Dedifferentiated amniotic fluid mesenchymal stem cell (primary cell): ENCODE measurements around the gene SYK.
A peak's percentile ranks its signal among the peaks of the same experiment; 100 is the strongest.

Source experiments
- DNase-seq: peaks from one replicate; pipeline ENCODE4 v3.0.0-alpha.2; 2016; ENCODE audit errors: extremely low spot score

Gene SYK

DNA sequence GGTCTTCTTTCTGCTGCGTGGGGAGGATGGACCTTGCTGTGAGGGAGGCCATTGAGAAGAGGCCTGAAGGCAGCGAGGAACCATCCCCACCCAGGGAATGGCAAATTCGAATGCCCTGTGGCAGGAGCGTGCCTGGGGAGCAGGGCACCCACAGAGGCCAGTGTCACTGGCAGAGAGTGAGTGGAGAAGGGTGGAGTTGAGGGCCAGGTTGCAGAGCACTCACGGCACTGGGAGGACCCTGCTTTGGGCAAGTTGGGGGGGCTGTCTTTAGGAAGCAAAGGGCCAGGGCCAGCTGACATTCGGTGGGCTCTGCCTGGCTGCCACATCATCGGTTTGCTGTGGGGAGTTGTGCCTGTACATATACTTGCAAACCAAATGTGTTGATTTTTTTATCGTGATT is 47.2 kb downstream of the SYK start:
- no peak for DNase-seq

GRCh38 chr9:90851444-90851843 is 49.8 kb downstream of the SYK start:
- DNase-seq: no peak

- DNase-seq: no peak
Observed at GRCh38 chr9:90853945-90854344, 52.3 kb downstream of the SYK start.

- no peak for DNase-seq
Observed at GRCh38 chr9:90854637-90855175, 53.1 kb downstream of the SYK start.

- DNase-seq: no peak
Observed at GRCh38 chr9:90855208-90855902, 53.7 kb downstream of the SYK start.

- DNase-seq: no peak
Observed at GRCh38 chr9:90857091-90857490, 55.5 kb downstream of the SYK start.

GRCh38 chr9:90857855-90858254 is 56.2 kb downstream of the SYK start:
- DNase-seq: no peak

DNA sequence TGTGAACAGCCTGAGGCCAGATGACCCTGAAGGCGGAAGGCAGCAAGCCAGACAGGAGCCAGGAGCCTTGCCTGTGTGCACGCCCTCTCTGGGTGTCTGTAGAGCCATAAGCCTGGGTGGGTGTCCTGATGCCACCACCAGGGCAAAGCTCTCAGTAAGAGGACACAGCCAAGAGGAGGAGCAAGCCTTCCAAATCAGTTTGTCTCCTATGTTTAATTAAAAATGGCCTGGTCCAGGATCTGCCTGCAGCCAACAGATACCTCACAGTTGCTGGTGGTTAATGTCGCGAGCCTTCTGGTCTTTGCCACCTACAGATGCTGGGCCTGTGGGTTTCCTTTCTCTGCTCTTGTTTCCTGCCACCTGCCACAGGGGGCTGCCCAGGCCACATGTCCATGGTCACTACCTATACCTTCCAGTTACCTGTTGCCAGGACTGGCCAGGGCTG is 56.9 kb downstream of the SYK start:
- DNase-seq: no peak

- DNase-seq: no peak
Observed at GRCh38 chr9:90860382-90860781, 58.8 kb downstream of the SYK start.

GRCh38 chr9:90860826-90861225 is 59.2 kb downstream of the SYK start:
- no peak for DNase-seq

DNA sequence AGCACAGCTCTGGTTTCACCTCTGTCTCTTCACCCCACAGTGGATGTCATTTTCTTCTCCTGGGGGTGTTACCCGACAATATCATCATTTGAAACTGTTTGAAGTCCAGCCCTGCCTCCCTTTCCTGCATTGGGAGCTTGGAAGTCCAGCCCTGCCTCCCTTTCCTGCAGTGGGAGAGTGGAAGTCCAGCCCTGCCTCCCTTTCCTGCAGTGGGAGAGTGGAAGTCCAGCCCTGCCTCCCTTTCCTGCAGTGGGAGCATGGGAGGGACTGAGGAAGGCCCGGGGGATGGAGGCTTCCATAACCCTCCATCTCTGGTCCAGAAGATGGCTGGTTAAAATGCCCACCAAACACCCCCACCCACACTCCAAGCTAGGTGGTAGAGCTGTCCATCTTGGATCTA is 59.8 kb downstream of the SYK start:
- DNase-seq: no peak

DNA sequence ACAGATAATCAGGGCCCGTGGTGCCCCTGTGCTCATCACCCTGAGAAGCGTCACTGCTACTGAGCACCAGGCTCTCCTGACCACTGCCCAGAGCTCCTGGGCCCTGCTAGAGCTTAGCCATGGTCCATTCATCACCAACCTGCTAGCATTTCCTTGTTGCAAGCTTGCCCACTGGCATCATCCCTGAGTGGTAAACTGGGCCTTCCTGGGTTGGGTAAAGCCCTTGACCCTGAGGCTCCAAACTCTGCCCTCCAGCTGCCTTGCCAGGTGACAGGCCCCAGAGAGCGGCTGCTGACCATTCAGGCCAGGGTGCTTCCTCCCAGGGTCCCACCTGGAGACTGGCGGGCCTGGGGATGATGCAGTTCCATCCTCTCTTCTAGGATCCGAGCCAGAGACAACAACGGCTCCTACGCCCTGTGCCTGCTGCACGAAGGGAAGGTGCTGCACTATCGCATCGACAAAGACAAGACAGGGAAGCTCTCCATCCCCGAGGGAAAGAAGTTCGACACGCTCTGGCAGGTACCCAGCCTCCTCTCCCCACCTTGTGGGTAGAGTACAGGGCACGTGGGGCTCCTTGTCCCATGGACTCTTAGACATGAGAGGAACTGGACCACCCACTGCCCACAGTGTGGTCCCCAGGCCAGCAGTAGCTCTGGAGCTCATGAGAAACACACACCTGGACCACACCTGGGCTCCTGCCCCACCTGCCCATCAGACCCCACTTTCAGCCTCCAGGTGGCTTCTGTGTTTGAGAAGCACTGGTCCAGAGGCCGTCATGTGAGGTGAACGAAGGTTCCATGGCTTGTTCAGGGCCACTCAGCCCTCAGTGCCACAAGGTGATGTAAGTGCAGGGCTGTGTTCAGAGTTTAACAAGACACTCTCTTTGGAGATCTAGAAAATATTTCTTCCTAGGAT is 60.5 kb downstream of the SYK start:
- DNase-seq: no peak

DNA sequence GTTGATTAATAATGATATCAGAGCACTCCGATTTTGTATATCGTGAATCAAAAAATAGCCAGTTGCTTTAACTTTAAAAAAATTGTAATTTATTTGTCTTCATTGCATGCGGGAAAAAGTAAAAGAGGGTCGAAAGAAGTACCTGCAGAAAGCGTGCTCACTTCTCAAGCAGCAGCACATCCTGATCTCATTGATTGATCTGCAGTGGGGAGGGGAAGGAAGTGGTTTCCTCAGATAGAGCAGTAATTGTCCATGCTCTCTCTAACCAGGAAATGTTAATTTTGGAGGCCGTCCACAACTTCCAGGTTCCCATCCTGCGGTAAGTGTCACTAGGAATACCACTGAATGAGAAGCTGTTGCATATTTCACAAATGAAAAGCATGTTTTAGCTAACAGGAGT is 63.2 kb downstream of the SYK start:
- DNase-seq: no peak

DNA sequence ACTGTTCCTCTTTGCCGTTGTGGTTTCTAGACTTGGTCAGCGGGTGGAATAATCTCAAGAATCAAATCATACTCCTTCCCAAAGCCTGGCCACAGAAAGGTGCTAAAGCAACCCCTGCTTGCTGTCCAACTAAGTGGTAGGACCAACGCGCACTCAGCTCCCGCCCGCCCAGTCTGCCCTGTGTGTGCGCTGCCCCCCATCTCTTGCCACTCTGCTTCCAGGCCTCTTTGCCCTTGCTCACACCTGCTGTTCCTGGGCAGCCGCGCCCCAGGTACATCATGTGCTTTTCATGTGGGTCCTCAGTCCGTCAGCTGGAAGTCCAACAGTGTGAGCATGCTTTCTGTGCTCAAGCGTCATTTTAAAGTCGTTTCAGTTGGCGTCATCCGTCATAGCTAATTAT is 65.5 kb downstream of the SYK start:
- DNase-seq: no peak

GRCh38 chr9:90868555-90868954 is 66.9 kb downstream of the SYK start:
- peak; percentile 16 for DNase-seq

GRCh38 chr9:90869361-90869760 is 67.7 kb downstream of the SYK start:
- DNase-seq: no peak

GRCh38 chr9:90870621-90871326 is 69.2 kb downstream of the SYK start:
- peak; percentile 43 for DNase-seq

DNA sequence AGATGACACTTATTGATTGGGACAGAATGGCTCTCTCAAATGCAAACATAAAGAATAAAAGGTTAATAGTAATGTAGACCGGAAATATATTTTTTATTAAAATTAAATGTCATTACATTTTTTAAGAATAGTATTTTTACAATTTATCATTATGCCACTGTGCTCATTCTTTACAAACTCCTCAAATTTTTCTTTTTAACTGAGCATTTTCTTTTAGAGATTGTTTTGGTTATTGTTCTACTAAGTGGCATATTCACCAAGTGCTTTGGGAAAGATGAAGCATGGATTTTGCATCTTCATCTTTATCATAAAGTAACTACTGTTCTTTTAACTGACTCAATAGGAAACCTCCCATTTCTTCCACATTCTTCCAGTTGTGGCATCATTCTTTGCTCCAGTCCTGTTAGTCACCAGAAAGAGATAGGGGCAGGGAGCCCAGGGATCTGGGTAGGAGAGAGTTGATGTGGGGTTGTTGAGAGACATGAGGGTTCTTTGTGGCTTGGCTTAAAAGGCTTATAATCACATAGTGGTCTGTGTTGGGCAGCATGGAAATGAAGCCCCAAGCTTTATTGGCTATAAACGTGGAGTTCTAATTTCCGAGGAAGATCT is 69.8 kb downstream of the SYK start:
- no peak for DNase-seq

GRCh38 chr9:90872835-90873294 is 71.2 kb downstream of the SYK start:
- DNase-seq: no peak

GRCh38 chr9:90873422-90873821 is 71.8 kb downstream of the SYK start:
- no peak for DNase-seq

DNA sequence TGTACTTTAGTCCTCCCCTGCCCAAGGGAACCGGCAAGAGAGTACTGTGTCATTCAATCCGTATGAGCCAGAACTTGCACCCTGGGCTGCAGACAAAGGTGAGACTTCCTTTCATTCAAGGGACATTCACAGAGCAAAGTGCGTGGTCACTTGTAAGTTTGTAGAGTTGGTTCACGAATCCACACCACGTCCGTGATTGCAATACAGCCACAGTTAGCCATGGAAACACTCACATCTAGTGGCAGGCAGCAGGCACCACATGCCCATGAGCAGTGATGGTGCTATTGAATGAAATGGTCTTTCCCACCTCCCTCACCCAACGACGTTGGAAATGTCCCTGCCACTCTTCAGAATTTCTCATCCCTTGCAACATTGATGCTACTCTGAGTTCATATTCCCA is 72.6 kb downstream of the SYK start:
- no peak for DNase-seq

DNA sequence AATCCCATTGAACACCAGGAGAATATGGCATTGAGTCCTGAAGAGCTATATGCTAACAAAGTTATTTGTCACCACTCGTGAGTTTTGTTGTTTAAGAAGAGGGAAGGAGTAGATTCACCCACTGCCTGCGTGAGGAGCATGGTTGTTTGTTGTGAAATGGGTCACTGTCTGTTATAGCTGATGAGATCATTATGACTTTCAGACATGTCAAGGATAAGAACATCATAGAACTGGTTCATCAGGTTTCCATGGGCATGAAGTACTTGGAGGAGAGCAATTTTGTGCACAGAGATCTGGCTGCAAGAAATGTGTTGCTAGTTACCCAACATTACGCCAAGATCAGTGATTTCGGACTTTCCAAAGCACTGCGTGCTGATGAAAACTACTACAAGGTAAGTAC is 76.9 kb downstream of the SYK start:
- DNase-seq: no peak
